Transverse colon (tissue), 4 donors: ENCODE data around the gene TOGARAM2.

ENCODE experiments used
- POLR2A ChIP-seq: fragments of 450-650 bp; IDR thresholded peaks from one replicate; pipeline ENCODE4 v1.6.1; 2016; ENCODE audit warnings: antibody characterized with exemption, mild to moderate bottlenecking, moderate library complexity
- POLR2AphosphoS5 ChIP-seq, 3 donors: sonication (generic); formaldehyde crosslinking; IDR thresholded peaks; one replicate each; pipeline ENCODE4 v1.6.1; 2016; ENCODE audit warnings: antibody characterized with exemption in 3 of 3
- TF ChIP-seq, protein P1 (sequence below), 5 experiments: fragments of 200-600 bp in 3 of 5; fragments of 450-650 bp in 2 of 5; sonication (generic) in 3 of 5; IDR thresholded peaks; 1 replicate in 2 of 5; 2 replicates in 3 of 5; pipeline ENCODE4 v1.5.1; 2016 to 2017; ENCODE audit warnings: antibody characterized with exemption in 5 of 5, inconsistent platforms in 3 of 5, mild to moderate bottlenecking in 2 of 5, moderate library complexity in 1 of 5

DNA sequence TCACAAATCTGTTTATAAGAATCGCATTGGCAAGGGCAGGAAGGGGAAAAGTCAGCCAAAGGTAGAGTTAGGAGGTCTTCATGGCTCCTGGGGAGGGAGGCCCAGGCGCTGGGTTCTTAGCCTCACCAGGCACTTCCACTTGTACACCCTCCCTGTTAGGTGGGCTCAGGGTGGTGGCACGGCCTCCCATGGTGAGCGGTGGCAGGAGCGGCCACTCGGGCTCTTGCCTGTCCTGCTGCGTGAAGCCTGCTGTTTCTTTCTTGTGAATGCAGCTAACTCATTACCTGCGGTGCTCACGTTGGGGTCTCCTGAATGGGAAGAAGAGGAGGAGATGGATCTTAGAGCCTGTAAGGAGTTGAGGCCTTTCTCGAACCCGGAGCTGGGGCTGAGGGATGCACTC, 40.8 kb downstream of the TOGARAM2 start:
- TF ChIP-seq POLR2A (no peak), POLR2AphosphoS5 (IDR thresholded peaks at IDR 0.05) (no peak)
- TF ChIP-seq, protein P1, sequence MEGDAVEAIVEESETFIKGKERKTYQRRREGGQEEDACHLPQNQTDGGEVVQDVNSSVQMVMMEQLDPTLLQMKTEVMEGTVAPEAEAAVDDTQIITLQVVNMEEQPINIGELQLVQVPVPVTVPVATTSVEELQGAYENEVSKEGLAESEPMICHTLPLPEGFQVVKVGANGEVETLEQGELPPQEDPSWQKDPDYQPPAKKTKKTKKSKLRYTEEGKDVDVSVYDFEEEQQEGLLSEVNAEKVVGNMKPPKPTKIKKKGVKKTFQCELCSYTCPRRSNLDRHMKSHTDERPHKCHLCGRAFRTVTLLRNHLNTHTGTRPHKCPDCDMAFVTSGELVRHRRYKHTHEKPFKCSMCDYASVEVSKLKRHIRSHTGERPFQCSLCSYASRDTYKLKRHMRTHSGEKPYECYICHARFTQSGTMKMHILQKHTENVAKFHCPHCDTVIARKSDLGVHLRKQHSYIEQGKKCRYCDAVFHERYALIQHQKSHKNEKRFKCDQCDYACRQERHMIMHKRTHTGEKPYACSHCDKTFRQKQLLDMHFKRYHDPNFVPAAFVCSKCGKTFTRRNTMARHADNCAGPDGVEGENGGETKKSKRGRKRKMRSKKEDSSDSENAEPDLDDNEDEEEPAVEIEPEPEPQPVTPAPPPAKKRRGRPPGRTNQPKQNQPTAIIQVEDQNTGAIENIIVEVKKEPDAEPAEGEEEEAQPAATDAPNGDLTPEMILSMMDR (IDR thresholded peaks at IDR 0.05) = no peak
